Loucy (cell line): ENCODE data around the gene KRTAP10-9.

Source experiments
- H2AFZ ChIP-seq: fragments of 200-600 bp; sonication (generic); 2 replicates; pipeline ENCODE4 v1.6.0; 2016; ENCODE audit warnings: antibody characterized with exemption, mild to moderate bottlenecking, low read length, moderate library complexity
- H3F3A ChIP-seq: fragments of 200-600 bp; 2 replicates; pipeline ENCODE4 v1.6.0; 2016; ENCODE audit warnings: antibody characterized with exemption, low read depth, mild to moderate bottlenecking
- H3K27me3 ChIP-seq: fragments of 200-600 bp; sonication (generic); 2 replicates; pipeline ENCODE4 v1.6.1; 2014; ENCODE audit warnings: low read length, mild to moderate bottlenecking; ENCODE audit not compliant: insufficient read depth, poor library complexity, severe bottlenecking
- H3K36me3 ChIP-seq: fragments of 200-600 bp; sonication (generic); 2 replicates; pipeline ENCODE4 v1.6.1; 2016; ENCODE audit warnings: low read length; ENCODE audit not compliant: insufficient read depth
- H3K4me1 ChIP-seq: fragments of 200-600 bp; sonication (generic); 2 replicates; pipeline ENCODE4 v1.5.1; 2014; ENCODE audit warnings: low read length, mild to moderate bottlenecking; ENCODE audit not compliant: insufficient read depth, poor library complexity, severe bottlenecking
- H3K4me2 ChIP-seq: fragments of 200-600 bp; sonication (generic); 2 replicates; pipeline ENCODE4 v1.6.0; 2014; ENCODE audit warnings: antibody characterized with exemption, low read length, low read depth, mild to moderate bottlenecking; ENCODE audit not compliant: poor library complexity, severe bottlenecking
- H3K4me3 ChIP-seq: fragments of 200-600 bp; sonication (generic); 2 replicates; pipeline ENCODE4 v1.5.1; 2014; ENCODE audit warnings: low read length, mild to moderate bottlenecking, mixed read lengths; ENCODE audit not compliant: poor library complexity, severe bottlenecking
- H3K79me2 ChIP-seq: fragments of 200-600 bp; sonication (generic); 2 replicates; pipeline ENCODE4 v1.6.1; 2014; ENCODE audit warnings: low read length; ENCODE audit not compliant: insufficient read depth
- H3K9ac ChIP-seq: fragments of 200-600 bp; sonication (generic); 2 replicates; pipeline ENCODE4 v1.6.0; 2014; ENCODE audit warnings: mild to moderate bottlenecking, low read depth, low read length, moderate library complexity; ENCODE audit not compliant: poor library complexity, severe bottlenecking
- H3K9me2 ChIP-seq: fragments of 200-600 bp; sonication (generic); replicated peaks from 2 replicates; pipeline ENCODE4 v1.6.1; 2016; ENCODE audit warnings: low read depth, low read length, mixed read lengths
- H3K9me3 ChIP-seq: fragments of 200-600 bp; sonication (generic); 2 replicates; pipeline ENCODE4 v1.6.1; 2014; ENCODE audit warnings: mild to moderate bottlenecking, antibody characterized with exemption, low read length, low read depth; ENCODE audit not compliant: insufficient read depth
- H4K20me1 ChIP-seq: fragments of 200-600 bp; sonication (generic); 2 replicates; pipeline ENCODE4 v1.6.0; 2014; ENCODE audit warnings: antibody characterized with exemption, low read length, mild to moderate bottlenecking; ENCODE audit not compliant: insufficient read depth, poor library complexity, severe bottlenecking
- CTCF ChIP-seq: fragments of 200-600 bp; sonication (generic); conservative IDR thresholded peaks from 2 replicates; pipeline ENCODE4 v1.5.1; 2014; ENCODE audit warnings: mild to moderate bottlenecking, antibody characterized with exemption, low read length
- EZH2phosphoT487 ChIP-seq: fragments of 200-600 bp; IDR thresholded peaks from 2 replicates; pipeline ENCODE4 v1.6.1; 2018; ENCODE audit warnings: antibody characterized with exemption, mild to moderate bottlenecking, moderate library complexity, borderline replicate concordance

Gene KRTAP10-9

GRCh38 chr21:44626673-44627143 is at the start of gene KRTAP10-9:
KRTAP10-9 (plus strand) TSS chr21:44627093; CDS start chr21:44627172, 79 bp downstream.
- Histone ChIP-seq H4K20me1 (no peaks in the 10 kb centered on the region), H3K79me2 (no peaks in the 10 kb centered on the region), H3K9ac (no peak within 1 kb of the TSS), H3K36me3 (no peaks in the 10 kb centered on the region), H3K27me3 (no peaks in the 10 kb centered on the region), H2AFZ (no peak within 1 kb of the TSS), H3K9me3 (peaks cover 19% of the 10 kb centered on the region; the same call in 1 of the 2 replicates), H3K4me3 (no peak within 1 kb of the TSS), H3K4me2 (no peak within 1 kb of the TSS), H3K9me2 (no peaks in the 10 kb centered on the region), H3K4me1 (no peaks in the 10 kb centered on the region), H3F3A (no peaks in the 10 kb centered on the region)
- no peak for TF ChIP-seq EZH2phosphoT487
- TF ChIP-seq CTCF: no peak

DNA sequence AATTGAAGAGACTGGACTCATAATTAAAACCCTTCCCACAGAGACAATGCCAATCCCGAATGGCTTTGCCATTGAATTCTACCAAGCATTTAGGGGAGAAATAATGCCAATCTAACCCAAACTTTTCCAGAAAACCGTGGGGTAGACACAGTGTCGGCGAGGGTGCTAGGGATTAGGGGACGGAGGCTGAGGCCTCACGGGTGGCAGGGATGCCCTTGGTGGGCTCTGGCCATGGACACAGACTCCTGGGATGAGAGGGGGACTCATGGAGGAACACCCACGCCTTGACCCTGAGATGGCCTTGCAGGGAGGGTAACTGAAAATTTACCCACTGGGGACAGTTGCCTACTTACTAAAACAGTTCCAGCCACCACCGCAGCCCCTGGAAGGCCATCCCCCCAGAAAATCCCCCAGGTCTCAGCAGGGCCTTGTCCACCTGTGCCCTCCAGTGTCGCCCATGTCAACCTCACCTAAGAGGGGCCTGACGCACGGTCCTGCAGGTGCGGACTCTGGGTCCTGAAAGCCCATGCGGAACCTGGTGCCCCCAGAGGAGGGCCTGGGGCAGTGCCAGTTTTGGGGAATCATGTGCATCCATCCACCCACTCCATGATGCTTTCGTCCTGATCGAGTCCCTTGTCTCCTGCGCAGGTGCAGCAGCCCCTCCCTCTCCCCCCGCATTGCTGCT is 48.4 kb upstream of the KRTAP10-9 start:
- Histone ChIP-seq H3K36me3 (no peaks in the 10 kb centered on the region), H3K27me3 (no peaks in the 10 kb centered on the region), H3K79me2 (no peaks in the 10 kb centered on the region), H3K9me2 (no peaks in the 10 kb centered on the region), H3F3A (no peaks in the 10 kb centered on the region; the same call in 1 of the 2 replicates), H2AFZ (no peak overlapping the region), H3K4me2 (no peak overlapping the region), H3K9me3 (peaks cover 6% of the 10 kb centered on the region; the same call in 1 of the 2 replicates), H3K4me3 (no peak overlapping the region), H3K9ac (no peak overlapping the region), H3K4me1 (no peaks in the 10 kb centered on the region), H4K20me1 (no peaks in the 10 kb centered on the region)
- TF ChIP-seq CTCF: no peak
- no peak for TF ChIP-seq EZH2phosphoT487

DNA sequence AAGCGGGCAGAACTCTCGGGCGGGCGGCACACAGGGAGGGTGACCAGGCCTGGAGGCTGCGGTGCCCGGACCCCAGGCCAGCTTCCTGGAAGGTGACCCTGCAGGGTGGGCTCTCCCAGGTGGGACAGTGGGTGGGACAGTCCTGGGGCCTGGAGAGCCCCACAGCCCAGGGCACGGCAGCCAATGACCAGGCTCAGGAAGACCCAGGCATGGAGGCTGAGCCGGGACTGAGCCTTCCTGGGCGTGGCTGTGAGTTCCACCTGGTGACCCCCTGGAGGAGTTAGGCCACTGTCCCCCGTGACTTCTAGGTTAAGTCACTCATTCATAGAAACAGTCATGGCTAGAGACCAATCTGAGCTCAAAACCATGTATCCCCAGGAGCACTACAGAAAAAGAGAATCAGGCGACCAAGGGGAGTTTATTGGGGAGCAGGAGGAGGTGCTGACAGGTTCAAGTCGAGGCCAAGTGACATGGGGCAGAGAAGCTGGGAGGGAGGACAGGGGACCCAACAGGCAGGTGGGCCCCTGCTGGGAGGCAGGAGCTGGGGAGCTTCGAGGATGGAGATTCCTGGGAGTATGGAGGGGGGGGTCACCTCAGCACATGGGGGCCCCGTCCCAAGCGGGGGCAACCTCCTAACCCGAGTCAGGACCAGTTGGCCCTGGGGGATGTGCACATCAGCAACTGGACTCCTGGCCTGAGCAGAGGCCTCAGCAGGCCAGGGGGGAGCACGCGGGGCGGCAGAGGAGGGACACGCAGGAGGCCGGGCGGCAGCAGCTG is 47.6 kb upstream of the KRTAP10-9 start:
- no peak overlapping the region for H3K4me2 ChIP-seq
- H4K20me1 ChIP-seq: no peaks in the 10 kb centered on the region
- no peaks in the 10 kb centered on the region for H3K9me2 ChIP-seq
- no peaks in the 10 kb centered on the region for H3K4me1 ChIP-seq
- no peaks in the 10 kb centered on the region for H3K79me2 ChIP-seq
- no peaks in the 10 kb centered on the region for H3K36me3 ChIP-seq
- H3F3A ChIP-seq: no peaks in the 10 kb centered on the region; the same call in 1 of the 2 replicates
- no peak overlapping the region for H3K4me3 ChIP-seq
- H3K27me3 ChIP-seq: no peaks in the 10 kb centered on the region
- TF ChIP-seq CTCF (no peak), EZH2phosphoT487 (no peak)
- H3K9me3 ChIP-seq: peaks cover 6% of the 10 kb centered on the region; the same call in 1 of the 2 replicates
- no peak overlapping the region for H2AFZ ChIP-seq
- H3K9ac ChIP-seq: no peak overlapping the region
